Measurements from ENCODE around the gene RSPO4. TPM values are rescaled to one million over a fixed set of nuclear protein-coding genes. Genes with fewer than 3 reads are reported as not detected.
"Not testable (repeated sequence)": the region's sequence is repeated elsewhere in the genome, so short reads cannot be mapped to it uniquely, and the experiment has no call there.

Gene RSPO4
- total and polyA plus RNA-seq, 7 donors: 0.09 TPM; not detected in 6

DNA sequence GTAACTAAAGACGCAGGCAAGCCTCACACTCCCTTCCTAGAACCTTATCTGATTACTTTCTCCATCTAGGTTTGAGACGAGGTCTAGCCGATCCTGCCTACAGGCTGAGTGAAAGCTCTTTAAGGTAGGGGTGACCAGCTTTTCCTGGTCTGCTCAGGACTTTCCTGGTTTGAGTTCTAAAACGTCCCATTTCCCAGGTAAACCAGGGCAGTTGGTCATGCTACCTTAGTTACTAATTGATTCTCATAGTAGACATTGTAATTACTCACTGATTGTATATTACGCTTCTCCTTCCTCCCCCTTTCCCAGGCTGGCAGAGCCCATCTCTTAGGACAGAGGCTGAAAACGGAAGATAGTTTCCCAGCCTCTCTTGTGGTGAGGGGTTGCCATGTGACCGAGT lies 27.9 kb upstream of the RSPO4 start:
- 78 to 82% methylated on average over 7 of the region's 7 CpGs for WGBS, 2 donors
- no peaks in the 10 kb centered on the region for H3K27me3 ChIP-seq
- no peak overlapping the region for H3K27ac ChIP-seq
- no peak for TF ChIP-seq CTCF (IDR thresholded peaks at IDR 0.05)
- TF ChIP-seq POLR2A (IDR thresholded peaks at IDR 0.05): no peak
- TF ChIP-seq POLR2AphosphoS5 (IDR thresholded peaks at IDR 0.05): no peak
- no peak for TF ChIP-seq EP300 (IDR thresholded peaks at IDR 0.05)
- H3K36me3 ChIP-seq: no peaks in the 10 kb centered on the region
- no peak for DNase-seq
- H3K9me3 ChIP-seq: no peaks in the 10 kb centered on the region
- intact Hi-C loops (cut with DNase I): no loop called here
- no peaks in the 10 kb centered on the region for H3K4me1 ChIP-seq
- no peak overlapping the region for H3K4me3 ChIP-seq

DNA sequence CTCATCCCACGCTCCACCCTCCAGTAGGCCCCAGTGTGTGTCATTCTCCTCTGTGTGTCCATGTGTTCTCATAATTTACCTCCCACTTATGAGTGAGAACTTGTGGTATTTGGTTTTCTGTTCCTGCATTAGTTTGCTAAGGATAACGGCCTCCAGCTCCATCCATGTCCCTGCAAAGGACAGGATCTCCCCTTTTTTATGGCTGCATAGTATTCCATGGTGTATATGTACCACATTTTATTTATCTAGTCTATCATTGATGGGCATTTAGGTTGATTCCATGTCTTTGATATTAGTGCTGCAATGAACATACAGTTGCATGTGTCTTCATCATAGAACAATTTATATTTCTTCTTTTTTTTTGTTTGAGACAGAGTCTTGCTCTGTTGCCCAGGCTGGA lies 24.1 kb upstream of the RSPO4 start:
- WGBS, 2 donors: 77 to 81% methylated on average over 2 of the region's 2 CpGs
- H3K27ac ChIP-seq; H3K36me3 ChIP-seq; DNase-seq; H3K4me3 ChIP-seq; intact Hi-C loops (cut with DNase I); H3K9me3 ChIP-seq; H3K4me1 ChIP-seq; H3K27me3 ChIP-seq: not testable (repeated sequence)

- no peaks in the 10 kb centered on the region for H3K36me3 ChIP-seq
- intact Hi-C loops (cut with DNase I): no loop called here
- H3K27me3 ChIP-seq: no peaks in the 10 kb centered on the region
- no peaks in the 10 kb centered on the region for H3K9me3 ChIP-seq
- TF ChIP-seq EP300 (IDR thresholded peaks at IDR 0.05): no peak
- no peak for TF ChIP-seq POLR2AphosphoS5 (IDR thresholded peaks at IDR 0.05)
- TF ChIP-seq POLR2A (IDR thresholded peaks at IDR 0.05): no peak
- TF ChIP-seq CTCF (IDR thresholded peaks at IDR 0.05): no peak
- no peaks in the 10 kb centered on the region for H3K4me1 ChIP-seq
- no peak overlapping the region for H3K4me3 ChIP-seq
- no peak for DNase-seq
- no peak overlapping the region for H3K27ac ChIP-seq
These were observed 20.8 kb upstream of the RSPO4 start for GRCh38 chr20:1022871-1023270.

- TF ChIP-seq POLR2AphosphoS5 (IDR thresholded peaks at IDR 0.05): no peak
- TF ChIP-seq EP300 (IDR thresholded peaks at IDR 0.05): no peak
- no peak for TF ChIP-seq POLR2A (IDR thresholded peaks at IDR 0.05)
- no peak for TF ChIP-seq CTCF (IDR thresholded peaks at IDR 0.05)
- Histone ChIP-seq H3K9me3 (no peaks in the 10 kb centered on the region), H3K36me3 (no peaks in the 10 kb centered on the region), H3K4me1 (no peaks in the 10 kb centered on the region), H3K27ac (no peak overlapping the region), H3K4me3 (no peak overlapping the region), H3K27me3 (no peaks in the 10 kb centered on the region)
- intact Hi-C loops (cut with DNase I): no loop called here
- WGBS, 2 donors: 87 to 90% methylated on average over 5 of the region's 5 CpGs
- DNase-seq: no peak
These were observed 18.5 kb upstream of the RSPO4 start for GRCh38 chr20:1020614-1021013.

DNA sequence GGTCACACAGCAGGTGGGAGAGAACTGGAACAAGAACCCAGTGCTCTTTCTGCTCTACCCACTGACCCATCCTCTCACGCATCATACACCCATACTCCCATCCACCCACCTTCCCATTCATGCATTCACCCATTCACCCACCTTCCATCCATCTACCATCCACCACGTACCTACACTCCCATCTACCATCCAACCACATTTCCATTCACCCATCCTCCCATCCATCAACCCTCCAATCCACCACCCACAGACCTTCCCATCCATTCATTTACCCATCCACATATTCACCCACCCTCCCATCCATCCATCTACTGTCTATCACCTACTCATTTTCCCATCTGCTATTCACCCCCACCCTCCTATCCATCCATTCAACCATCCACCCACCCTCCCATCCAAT lies 17.2 kb upstream of the RSPO4 start:
- Histone ChIP-seq H3K36me3 (no peaks in the 10 kb centered on the region), H3K4me1 (no peaks in the 10 kb centered on the region), H3K9me3 (no peaks in the 10 kb centered on the region), H3K27me3 (no peaks in the 10 kb centered on the region), H3K27ac (no peak overlapping the region), H3K4me3 (no peak overlapping the region)
- intact Hi-C loops (cut with DNase I): no loop called here
- no peak for DNase-seq
- WGBS, 2 donors: 46 to 69% methylated on average over 2 of the region's 2 CpGs
- no peak for TF ChIP-seq POLR2AphosphoS5 (IDR thresholded peaks at IDR 0.05)
- no peak for TF ChIP-seq POLR2A (IDR thresholded peaks at IDR 0.05)
- no peak for TF ChIP-seq EP300 (IDR thresholded peaks at IDR 0.05)
- TF ChIP-seq CTCF (IDR thresholded peaks at IDR 0.05): no peak

Data from sigmoid colon (tissue), 7 donors.